NCI-H146 treated with DMSO at 0.1 percent for 48 hours (cell line): ENCODE data around the gene NUDT1.

Experiments used
- DNase-seq: peaks from one replicate; lab custom pipeline; 2025; ENCODE audit not compliant: unreplicated experiment; lab: John Stamatoyannopoulos, UW

The NUDT1 gene

DNA sequence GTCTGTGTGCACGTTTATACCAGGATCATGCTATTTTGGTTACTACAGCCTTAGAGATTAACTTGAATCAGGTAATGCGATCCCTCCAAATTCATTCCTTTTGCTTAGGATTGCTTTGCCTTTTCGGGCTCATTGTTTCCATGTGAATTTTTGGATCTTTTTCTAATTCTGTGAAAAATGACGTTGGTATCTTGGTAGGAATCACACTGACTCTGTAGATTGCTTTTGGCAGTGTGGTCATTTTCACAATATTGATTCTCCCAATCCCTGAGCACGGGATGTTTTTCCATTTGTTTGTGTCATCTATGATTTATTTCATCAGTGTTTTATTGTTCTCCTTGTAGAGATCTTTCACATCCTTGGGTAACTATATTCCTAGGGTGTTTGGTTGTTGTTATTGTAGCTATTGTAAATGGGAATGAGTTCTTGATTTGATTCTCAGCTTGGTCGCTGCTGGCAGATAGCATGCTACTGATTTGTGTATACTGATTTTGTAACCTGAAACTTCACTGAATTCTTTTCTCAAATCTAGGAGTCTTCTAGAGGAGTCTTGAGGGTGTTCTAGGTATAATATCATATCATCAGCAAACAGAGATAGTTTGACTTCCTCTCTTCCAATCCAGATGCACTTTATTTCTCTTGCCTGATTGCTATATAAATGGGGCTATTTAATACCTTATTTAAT lies 54.1 kb downstream of the NUDT1 start:
- DNase-seq, result no peak

DNA sequence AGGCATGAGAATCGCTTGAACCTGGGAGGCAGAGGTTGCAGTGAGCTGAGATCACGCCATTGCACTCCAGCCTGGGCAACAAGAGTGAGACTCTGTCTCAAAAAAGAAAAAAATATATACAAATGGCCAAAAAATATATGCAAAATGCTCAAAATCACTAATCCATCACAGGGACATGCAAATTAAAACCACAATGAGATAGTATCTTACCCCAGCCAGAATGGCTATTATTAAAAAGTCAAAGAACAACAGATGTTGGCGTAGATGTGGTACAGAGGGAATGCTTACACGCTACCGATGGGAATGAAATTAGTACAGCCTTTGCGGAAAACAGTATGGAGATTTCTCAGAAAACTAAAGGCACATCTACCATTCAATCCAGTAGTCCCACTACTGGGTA lies 54.8 kb downstream of the NUDT1 start:
- no peak for DNase-seq

DNA sequence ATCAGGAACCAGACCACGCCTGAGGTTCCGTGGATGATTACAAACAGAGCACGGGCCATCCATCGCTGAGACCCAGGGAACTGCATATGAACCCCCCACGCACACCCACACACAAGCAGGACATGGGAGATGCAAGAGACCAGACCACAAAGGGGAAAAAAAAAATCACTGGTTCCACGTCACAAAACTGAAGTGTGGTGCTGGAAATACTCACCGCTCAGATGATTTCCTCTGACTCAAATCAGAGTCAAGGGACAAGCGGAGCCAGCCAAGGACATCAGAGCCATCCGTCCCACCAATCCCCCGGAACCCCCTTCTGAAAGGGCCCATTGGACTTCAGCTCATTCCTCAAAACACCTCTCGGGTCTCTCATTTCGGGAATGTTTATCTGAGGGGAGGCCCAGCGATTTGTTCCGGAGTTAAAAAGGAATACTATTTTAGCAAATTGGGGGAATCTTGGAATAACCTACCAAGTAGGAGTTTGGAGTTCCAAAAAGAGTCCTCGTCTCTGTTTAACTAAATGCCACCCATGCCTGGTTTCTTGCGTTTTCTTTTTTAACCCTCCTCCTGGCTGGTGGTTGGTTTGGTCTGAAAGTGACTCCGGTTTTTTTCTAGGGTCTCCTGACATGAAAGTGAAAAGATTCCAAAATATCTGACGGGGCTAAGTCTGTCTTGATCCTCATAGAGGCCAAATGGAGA lies 57.3 kb downstream of the NUDT1 start:
- no peak for DNase-seq

DNA sequence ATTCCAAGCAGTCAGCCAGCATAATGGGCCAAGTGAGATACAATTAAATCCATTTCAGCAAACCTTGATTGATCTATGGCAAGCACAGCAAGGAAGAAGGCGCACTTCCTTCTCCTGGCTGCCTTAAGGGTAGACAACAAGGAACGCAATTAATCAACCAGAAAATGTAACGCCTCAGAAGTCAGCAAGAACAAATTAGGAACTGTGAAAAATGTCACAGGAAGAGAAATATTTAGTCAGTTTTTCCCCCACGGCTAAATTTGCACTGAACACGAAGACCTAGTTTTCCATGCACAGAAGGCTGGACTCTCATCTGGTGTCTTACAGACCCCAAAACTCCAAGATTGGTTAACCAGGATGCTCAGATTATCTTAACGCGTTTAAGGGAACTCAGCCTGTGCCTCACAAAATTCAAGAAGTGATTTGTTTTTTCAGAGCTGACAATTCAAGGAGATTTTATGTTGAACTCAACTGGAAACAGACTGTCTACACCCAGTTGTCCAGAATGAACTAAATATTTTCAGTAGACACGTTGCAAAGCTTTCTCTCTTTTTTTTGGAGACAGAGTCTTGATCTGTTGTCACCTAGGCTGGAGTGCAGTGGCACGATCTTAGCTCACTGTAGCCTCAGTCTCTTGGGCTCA lies 58.0 kb downstream of the NUDT1 start:
- DNase-seq, result no peak
